Measurements from ENCODE around the gene PCDHAC2. TPM values are rescaled to one million over a fixed set of nuclear protein-coding genes. Genes with fewer than 3 reads are reported as not detected.

Gene PCDHAC2
- total and polyA plus RNA-seq, 2 donors (not counting 3 experiments of a cell fraction or from before 2014, with no cell fraction given) = 1.00 to 1.2 TPM

GRCh38 chr5:141002605-141002965 is 36.3 kb downstream of the PCDHAC2 start:
- dilution Hi-C loops (cut with MboI; ENCODE audit: extremely low pct_ligation_motif_present, low sequenced_read_pairs) (no loop called here), intact Hi-C loops (cut with micrococcal nuclease) (no loop called here)
- BruUV-seq (replicated peaks) = no TSS peak
- H3K27me3 ChIP-seq (ENCODE audit: control insufficient read depth in 2 of 2, insufficient read depth in 2 of 2, low read length in 2 of 2) = no peaks in the 10 kb centered on the region
- no peaks in the 10 kb centered on the region for H3K9me1 ChIP-seq (replicated peaks; ENCODE audit: control insufficient read depth, extremely low read depth, insufficient read depth, low read length)
- FAIRE-seq = no peak
- TF ChIP-seq GATA2 (IDR thresholded peaks at IDR 0.05; ENCODE audit: insufficient read depth, insufficient read length, low read depth, low read length) (no peak), CTCF (IDR thresholded peaks at IDR 0.05; ENCODE audit: extremely low read depth in 1 of 2, insufficient read depth in 1 of 2, low read depth in 1 of 2, low read length in 2 of 2) (no peak), POLR2AphosphoS5 (IDR thresholded peaks at IDR 0.05; ENCODE audit: insufficient read depth, low read depth, low read length) (no peak), POLR2A (IDR thresholded peaks at IDR 0.05; ENCODE audit: low read depth, low read length) (no peak), EZH2 (IDR thresholded peaks at IDR 0.05; ENCODE audit: borderline replicate concordance, low read depth, low read length, severe bottlenecking) (no peak), JUN (IDR thresholded peaks at IDR 0.05; ENCODE audit: borderline replicate concordance, insufficient read depth, insufficient read length, low read depth) (no peak), MAX (IDR thresholded peaks at IDR 0.05; ENCODE audit: insufficient read depth, insufficient read length) (no peak), MYC (IDR thresholded peaks at IDR 0.05; ENCODE audit: low read depth, low read length) (no peak), FOS (IDR thresholded peaks at IDR 0.05; ENCODE audit: borderline replicate concordance, insufficient read depth, low read length) (no peak)
- no peak overlapping the region for H3K9ac ChIP-seq (replicated peaks; ENCODE audit: extremely low read depth, insufficient read depth, low read length)
- no peaks in the 10 kb centered on the region for H3K36me3 ChIP-seq (ENCODE audit: control insufficient read depth in 2 of 2, extremely low read depth in 1 of 2, insufficient read depth in 2 of 2, low read length in 2 of 2)
- H4K20me1 ChIP-seq (replicated peaks; ENCODE audit: control insufficient read depth, extremely low read depth, insufficient read depth, low read length) = no peaks in the 10 kb centered on the region
- H3K4me1 ChIP-seq (ENCODE audit: control insufficient read depth, extremely low read depth, insufficient read depth, low read length) = peaks cover 6% of the 10 kb centered on the region
- CTCF ChIA-PET = no interaction called here
- H3K27ac ChIP-seq (ENCODE audit: insufficient read depth, low read depth, low read length) = no peak overlapping the region
- no peak overlapping the region for H3K4me3 ChIP-seq (replicated peaks in 1 of 3; ENCODE audit: insufficient read depth in 1 of 3, low read depth in 1 of 3, low read length in 3 of 3)
- DNase-seq (ENCODE audit: low read depth, low spot score) = no peak
- no peaks in the 10 kb centered on the region for H3K9me3 ChIP-seq (replicated peaks; ENCODE audit: control insufficient read depth, insufficient read depth, low read length)
- H3K4me2 ChIP-seq (ENCODE audit: insufficient read depth, low read length) = no peak overlapping the region
- no peaks in the 10 kb centered on the region for H3K79me2 ChIP-seq (ENCODE audit: control insufficient read depth, insufficient read depth, low read length)
- no peak overlapping the region for H2AFZ ChIP-seq (ENCODE audit: low read depth, low read length)
- POLR2A ChIA-PET = no interaction called here
